Endothelial cell of umbilical vein (primary cell): Measurements from ENCODE around the gene BCL2L13. TPM values are rescaled to one million over a fixed set of nuclear protein-coding genes. Genes with fewer than 3 reads are reported as not detected.

ENCODE experiments used
- BruUV-seq: library from RNA; stranded (reverse); fragments of 400-500 nt; replicated peaks from 2 replicates; lab custom pipeline; 2021; lab: Mats Ljungman, UMichigan
- CTCF ChIA-PET: fragments of 300-600, 350-600 bp; sonication (Branson Sonifier 250); formaldehyde crosslinking; loops from one replicate; lab custom pipeline; 2021; ENCODE audit warnings: antibody characterized with exemption, inconsistent platforms; lab: Charles Lee
- POLR2A ChIA-PET: fragments of 300-600, 350-600 bp; sonication (Branson Sonifier 250); formaldehyde crosslinking; loops from one replicate; lab custom pipeline; 2021; ENCODE audit warnings: antibody characterized with exemption, inconsistent platforms; lab: Charles Lee
- DNase-seq: peaks from one replicate; pipeline ENCODE4 v3.0.0-alpha.2; 2011; ENCODE audit warnings: low read depth, low spot score
- FAIRE-seq: peaks from 2 replicates; lab custom pipeline; 2011; peaks lifted over from hg19 to GRCh38; lab: Jason Lieb, UNC
- H2AFZ ChIP-seq: 2 replicates; pipeline ENCODE4 v1.6.0; 2012; ENCODE audit warnings: low read depth, low read length, control low read depth, inconsistent platforms
- H3K27ac ChIP-seq: 2 replicates; pipeline ENCODE4 v1.5.1; 2011; ENCODE audit warnings: low read depth, mild to moderate bottlenecking, control low read depth, low read length, moderate library complexity; ENCODE audit not compliant: insufficient read depth
- H3K27me3 ChIP-seq, 2 experiments: 2 replicates each; pipeline versions ENCODE4 v1.6.0 to v1.6.1; 2011; ENCODE audit warnings: low read length in 2 of 2, mixed read lengths in 1 of 2; ENCODE audit not compliant: control insufficient read depth in 2 of 2, insufficient read depth in 2 of 2
- H3K36me3 ChIP-seq, 2 experiments: 2 replicates in 1 of 2; 3 replicates in 1 of 2; pipeline ENCODE4 v1.5.1; 2011; ENCODE audit warnings: low read length in 2 of 2, mild to moderate bottlenecking in 1 of 2, moderate library complexity in 1 of 2; ENCODE audit not compliant: control insufficient read depth in 2 of 2, insufficient read depth in 2 of 2; ENCODE audit errors: extremely low read depth in 1 of 2
- H3K4me1 ChIP-seq: 3 replicates; pipeline ENCODE4 v1.5.1; 2011; ENCODE audit warnings: mild to moderate bottlenecking, low read length; ENCODE audit not compliant: control insufficient read depth, insufficient read depth; ENCODE audit errors: extremely low read depth
- H3K4me2 ChIP-seq: 2 replicates; pipeline ENCODE4 v1.6.1; 2011; ENCODE audit warnings: low read length, control low read depth, mixed read lengths; ENCODE audit not compliant: insufficient read depth
- H3K4me3 ChIP-seq, 3 experiments: fragments of 200-600 bp in 1 of 3; sonication (generic), shearing (Covaris generic) in 1 of 3; replicated peaks in 1 of 3; 2 replicates each; pipeline ENCODE4 v1.5.1; 2011 to 2016; ENCODE audit warnings: control low read depth in 3 of 3, low read length in 3 of 3, mild to moderate bottlenecking in 2 of 3, inconsistent platforms in 1 of 3, low read depth in 1 of 3, moderate library complexity in 1 of 3; ENCODE audit not compliant: insufficient read depth in 1 of 3
- H3K79me2 ChIP-seq: 2 replicates; pipeline ENCODE4 v1.6.0; 2012; ENCODE audit warnings: low read length, inconsistent platforms; ENCODE audit not compliant: control insufficient read depth, insufficient read depth
- H3K9ac ChIP-seq: replicated peaks from 2 replicates; pipeline ENCODE3; 2011; ENCODE audit warnings: low read length, control low read depth; ENCODE audit not compliant: insufficient read depth; ENCODE audit errors: extremely low read depth
- H3K9me1 ChIP-seq: replicated peaks from 3 replicates; pipeline ENCODE4 v1.6.0; 2011; ENCODE audit warnings: mild to moderate bottlenecking, low read length; ENCODE audit not compliant: control insufficient read depth, insufficient read depth; ENCODE audit errors: extremely low read depth
- H3K9me3 ChIP-seq: replicated peaks from 2 replicates; pipeline ENCODE4 v1.5.1; 2012; ENCODE audit warnings: low read length, inconsistent platforms; ENCODE audit not compliant: control insufficient read depth, insufficient read depth
- H4K20me1 ChIP-seq: replicated peaks from 2 replicates; pipeline ENCODE3; 2011; ENCODE audit warnings: mild to moderate bottlenecking, low read length; ENCODE audit not compliant: control insufficient read depth, insufficient read depth; ENCODE audit errors: extremely low read depth
- CTCF ChIP-seq, 2 donors: IDR thresholded peaks; 1 replicate in 1 of 2; 2 replicates in 1 of 2; pipeline ENCODE4 v1.5.1; 2011; ENCODE audit warnings: low read length in 2 of 2, mild to moderate bottlenecking in 2 of 2, moderate library complexity in 2 of 2, control low read depth in 1 of 2, inconsistent platforms in 1 of 2, low read depth in 1 of 2; ENCODE audit not compliant: insufficient read depth in 1 of 2; ENCODE audit errors: extremely low read depth in 1 of 2
- EZH2 ChIP-seq: IDR thresholded peaks from 2 replicates; pipeline ENCODE4 v1.6.1; 2012; ENCODE audit warnings: borderline replicate concordance, low read depth, mild to moderate bottlenecking, moderate library complexity, low read length, inconsistent platforms; ENCODE audit not compliant: severe bottlenecking
- FOS ChIP-seq: IDR thresholded peaks from 2 replicates; pipeline ENCODE4 v1.6.1; 2011; ENCODE audit warnings: mild to moderate bottlenecking, low read length, moderate library complexity, borderline replicate concordance; ENCODE audit not compliant: insufficient read depth
- GATA2 ChIP-seq: IDR thresholded peaks from 2 replicates; pipeline ENCODE4 v1.7.0; 2011; ENCODE audit warnings: low read depth, mild to moderate bottlenecking, moderate library complexity, mixed read lengths, low read length; ENCODE audit not compliant: insufficient read length, insufficient read depth
- JUN ChIP-seq: IDR thresholded peaks from 2 replicates; pipeline ENCODE4 v1.6.1; 2011; ENCODE audit warnings: borderline replicate concordance, low read depth; ENCODE audit not compliant: insufficient read length, insufficient read depth
- MAX ChIP-seq: IDR thresholded peaks from 2 replicates; pipeline ENCODE4 v1.6.1; 2011; ENCODE audit not compliant: insufficient read depth, insufficient read length
- MYC ChIP-seq: IDR thresholded peaks from one replicate; pipeline ENCODE4 v1.6.1; 2011; ENCODE audit warnings: mild to moderate bottlenecking, low read depth, low read length
- POLR2A ChIP-seq: IDR thresholded peaks from 2 replicates; pipeline ENCODE4 v1.6.1; 2012; ENCODE audit warnings: low read depth, mild to moderate bottlenecking, control low read depth, low read length
- POLR2AphosphoS5 ChIP-seq: IDR thresholded peaks from 2 replicates; pipeline ENCODE4 v1.6.1; 2012; ENCODE audit warnings: low read depth, mild to moderate bottlenecking, control low read depth, low read length, moderate library complexity; ENCODE audit not compliant: insufficient read depth
- dilution Hi-C: fragments of 300-500 bp; cut with MboI; formaldehyde crosslinking; loops from one replicate; pipeline ENCODE4 v1.15.0; 2019; ENCODE audit warnings: low sequenced_read_pairs; ENCODE audit not compliant: extremely low pct_ligation_motif_present
- intact Hi-C: fragments of 100-400 bp; cut with micrococcal nuclease; formaldehyde crosslinking; loops from one replicate; pipeline ENCODE4 v1.10.0; 2022
- polyA plus RNA-seq, 4 experiments: library from polyadenylated mRNA; depleted of rRNA in 3 of 4; stranded (reverse) in 3 of 4; unstranded in 1 of 4; fragments of >200 nt; gene quantifications; 2 replicates each; pipeline versions ENCODE4 v1.2.1 to v1.2.3, GENCODE V29; 2011 to 2012; ENCODE audit warnings: missing spikeins in 1 of 4
- total RNA-seq: library from RNA; stranded (reverse); gene quantifications from 2 replicates; pipeline ENCODE4 v1.2.3, GENCODE V29; 2021

The BCL2L13 gene
- total and polyA plus RNA-seq, 2 donors (not counting 3 experiments of a cell fraction or from before 2014, with no cell fraction given): 28.1 to 36.2 TPM

GRCh38 chr22:17648569-17648968 is 10.0 kb downstream of the BCL2L13 start:
- intact Hi-C loops: no loop called here
- peaks cover 5% of the 10 kb centered on the region for H3K79me2 ChIP-seq
- ChIA-PET POLR2A (no interaction called here), CTCF (no interaction called here)
- no peak for FAIRE-seq
- H3K9me1 ChIP-seq: no peaks in the 10 kb centered on the region
- H3K4me2 ChIP-seq: no peak overlapping the region
- H3K27me3 ChIP-seq: no peaks in the 10 kb centered on the region
- H3K36me3 ChIP-seq: no peaks in the 10 kb centered on the region
- no peak overlapping the region for H3K9ac ChIP-seq
- no peak overlapping the region for H2AFZ ChIP-seq
- no peak for TF ChIP-seq FOS
- no peak for TF ChIP-seq CTCF (IDR thresholded peaks at IDR 0.05; ENCODE audit: extremely low read depth in 1 of 2, insufficient read depth in 1 of 2, low read depth in 1 of 2, low read length in 2 of 2)
- TF ChIP-seq MAX: no peak
- no peak for TF ChIP-seq MYC
- no peak for TF ChIP-seq POLR2AphosphoS5
- no peak for TF ChIP-seq POLR2A
- no peak for TF ChIP-seq JUN
- TF ChIP-seq EZH2: no peak
- no peak for TF ChIP-seq GATA2
- H3K4me1 ChIP-seq: no peaks in the 10 kb centered on the region
- no peak for DNase-seq
- dilution Hi-C loops: no loop called here
- no peak overlapping the region for H3K4me3 ChIP-seq
- no peaks in the 10 kb centered on the region for H3K9me3 ChIP-seq
- no peak overlapping the region for H3K27ac ChIP-seq
- BruUV-seq: no TSS peak
- no peaks in the 10 kb centered on the region for H4K20me1 ChIP-seq
